Testis (tissue), 3 donors: ENCODE data around the gene ARRDC1. TPM values are rescaled to one million over a fixed set of nuclear protein-coding genes. Genes with fewer than 3 reads are reported as not detected.
A peak's percentile ranks its signal among the peaks of the same experiment; 100 is the strongest.

Experiments
- DNase-seq: peaks from one replicate; pipeline ENCODE4 v3.0.0-alpha.2; 2019
- H3K27ac ChIP-seq, 2 donors: fragments of 200-600 bp; sonication (generic); one replicate each; pipeline ENCODE4 v1.5.1; 2019
- H3K27me3 ChIP-seq: fragments of 200-600 bp; sonication (generic); one replicate; pipeline ENCODE4 v1.5.1; 2019
- H3K36me3 ChIP-seq: fragments of 200-600 bp; sonication (generic); one replicate; pipeline ENCODE4 v1.5.1; 2017; ENCODE audit warnings: low read depth; ENCODE audit errors: missing control alignments
- H3K4me1 ChIP-seq: fragments of 200-600 bp; sonication (generic); one replicate; pipeline ENCODE4 v1.5.1; 2019
- H3K4me3 ChIP-seq, 2 donors: fragments of 200-600 bp; sonication (generic); one replicate each; pipeline ENCODE4 v1.5.1; 2017 to 2019
- H3K9me3 ChIP-seq: fragments of 200-600 bp; sonication (generic); one replicate; pipeline ENCODE4 v1.5.1; 2017
- POLR2A ChIP-seq: fragments of 450-650 bp; IDR thresholded peaks from one replicate; pipeline ENCODE4 v1.6.1; 2017; ENCODE audit warnings: antibody characterized with exemption, mild to moderate bottlenecking, moderate library complexity
- WGBS, 2 donors: methylation state at CpG; one replicate each; pipeline ENCODE4 v1.1.5; 2018; 5-methylcytosine and 5-hydroxymethylcytosine counted together
- intact Hi-C: fragments of 100-400 bp; cut with DNase I; formaldehyde crosslinking; loops from one replicate; pipeline ENCODE4 v1.15.1; 2023; ENCODE audit warnings: low total_unique reads
- polyA plus RNA-seq: library from polyadenylated mRNA; stranded (reverse); fragments of 350-450 nt; fragmentation: Illumina TruSeq; extraction: RNeasy Lipid Tissue Mini Kit (QIAGEN cat#74804); gene quantifications from one replicate; pipeline ENCODE4 v1.2.3, GENCODE V29; 2014; ENCODE audit warnings: low read depth, low replicate concordance; ENCODE audit not compliant: insufficient read depth
- total RNA-seq, 2 donors: library from RNA; depleted of rRNA; stranded (reverse); fragments of >200 nt; gene quantifications; one replicate each; pipeline ENCODE4 v1.2.3, GENCODE V29; 2016
- TF ChIP-seq, protein P1 (sequence below), 3 experiments: fragments of 450-650 bp in 2 of 3; fragments of 200-600 bp in 1 of 3; sonication (generic) in 1 of 3; IDR thresholded peaks; one replicate each; pipeline ENCODE4 v1.5.1; 2016 to 2019; ENCODE audit warnings: antibody characterized with exemption in 3 of 3, mild to moderate bottlenecking in 2 of 3, moderate library complexity in 1 of 3

Gene ARRDC1
- total and polyA plus RNA-seq, 3 donors from 2014 or later: 36.8 to 47.6 (median 38.2) TPM

- intact Hi-C loops: no loop called here
- H3K27ac ChIP-seq: peak overlapping the region in 1 of 2 donors; percentile 1
- H3K9me3 ChIP-seq: no peaks in the 10 kb centered on the region
- peaks cover 22% of the 10 kb centered on the region for H3K4me1 ChIP-seq
- H3K36me3 ChIP-seq: no peaks in the 10 kb centered on the region
- DNase-seq: no peak
- no peak overlapping the region for H3K4me3 ChIP-seq
- TF ChIP-seq, protein P1, sequence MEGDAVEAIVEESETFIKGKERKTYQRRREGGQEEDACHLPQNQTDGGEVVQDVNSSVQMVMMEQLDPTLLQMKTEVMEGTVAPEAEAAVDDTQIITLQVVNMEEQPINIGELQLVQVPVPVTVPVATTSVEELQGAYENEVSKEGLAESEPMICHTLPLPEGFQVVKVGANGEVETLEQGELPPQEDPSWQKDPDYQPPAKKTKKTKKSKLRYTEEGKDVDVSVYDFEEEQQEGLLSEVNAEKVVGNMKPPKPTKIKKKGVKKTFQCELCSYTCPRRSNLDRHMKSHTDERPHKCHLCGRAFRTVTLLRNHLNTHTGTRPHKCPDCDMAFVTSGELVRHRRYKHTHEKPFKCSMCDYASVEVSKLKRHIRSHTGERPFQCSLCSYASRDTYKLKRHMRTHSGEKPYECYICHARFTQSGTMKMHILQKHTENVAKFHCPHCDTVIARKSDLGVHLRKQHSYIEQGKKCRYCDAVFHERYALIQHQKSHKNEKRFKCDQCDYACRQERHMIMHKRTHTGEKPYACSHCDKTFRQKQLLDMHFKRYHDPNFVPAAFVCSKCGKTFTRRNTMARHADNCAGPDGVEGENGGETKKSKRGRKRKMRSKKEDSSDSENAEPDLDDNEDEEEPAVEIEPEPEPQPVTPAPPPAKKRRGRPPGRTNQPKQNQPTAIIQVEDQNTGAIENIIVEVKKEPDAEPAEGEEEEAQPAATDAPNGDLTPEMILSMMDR (IDR thresholded peaks at IDR 0.05): no peak
- 51 to 56% methylated on average over 13 to 21 of the region's 21 CpGs for whole genome bisulfite sequencing, 2 donors
- H3K27me3 ChIP-seq: no peaks in the 10 kb centered on the region
These were observed 6.4 kb downstream of the ARRDC1 start for GRCh38 chr9:137611623-137612609.

DNA sequence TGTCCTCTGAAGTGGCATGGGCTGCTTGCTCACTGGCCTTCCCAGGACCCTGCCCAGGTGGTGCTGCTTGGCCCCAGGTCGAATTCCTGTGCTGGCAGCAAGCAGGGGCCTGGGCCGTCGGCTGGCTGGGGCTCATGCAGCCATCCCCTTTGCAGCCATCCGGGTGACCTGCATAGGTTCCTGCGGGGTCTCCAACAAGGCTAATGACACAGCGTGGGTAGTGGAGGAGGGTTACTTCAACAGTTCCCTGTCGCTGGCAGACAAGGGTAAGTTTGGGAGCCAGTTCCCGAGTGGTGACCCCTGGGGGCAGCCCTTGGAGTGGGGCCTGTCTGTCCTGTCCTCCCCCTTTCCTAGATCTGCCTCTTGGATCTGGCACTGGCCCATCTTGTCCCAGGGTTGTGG, 7.3 kb downstream of the ARRDC1 start:
- Histone ChIP-seq H3K27ac (peak overlapping the region in 1 of 2 donors; percentile 1), H3K4me3 (no peak overlapping the region), H3K4me1 (peaks cover 19% of the 10 kb centered on the region), H3K27me3 (no peaks in the 10 kb centered on the region), H3K36me3 (no peaks in the 10 kb centered on the region), H3K9me3 (no peaks in the 10 kb centered on the region)
- TF ChIP-seq, protein P1 (IDR thresholded peaks at IDR 0.05): no peak
- no peak for TF ChIP-seq POLR2A
- no peak for DNase-seq
- intact Hi-C loops: no loop called here
- WGBS, 2 donors: 61 to 63% methylated on average over 3 to 7 of the region's 8 CpGs

GRCh38 chr9:137613259-137613658, 7.8 kb downstream of the ARRDC1 start:
- no peak overlapping the region for H3K27ac ChIP-seq
- WGBS, 2 donors: 87 to 100% methylated on average over 1 to 5 of the region's 5 CpGs
- H3K9me3 ChIP-seq: no peaks in the 10 kb centered on the region
- DNase-seq: no peak
- no peaks in the 10 kb centered on the region for H3K36me3 ChIP-seq
- H3K4me1 ChIP-seq: peaks cover 19% of the 10 kb centered on the region
- H3K4me3 ChIP-seq: no peak overlapping the region
- intact Hi-C loops: no loop called here
- no peak for TF ChIP-seq POLR2A
- TF ChIP-seq, protein P1 (IDR thresholded peaks at IDR 0.05): no peak
- H3K27me3 ChIP-seq: no peaks in the 10 kb centered on the region

- H3K36me3 ChIP-seq: no peaks in the 10 kb centered on the region
- H3K27ac ChIP-seq: no peak overlapping the region
- H3K27me3 ChIP-seq: no peaks in the 10 kb centered on the region
- no peak for DNase-seq
- H3K9me3 ChIP-seq: no peaks in the 10 kb centered on the region
- no peak for TF ChIP-seq POLR2A
- TF ChIP-seq, protein P1 (IDR thresholded peaks at IDR 0.05): no peak
- no peak overlapping the region for H3K4me3 ChIP-seq
- intact Hi-C loops: no loop called here
- 91% methylated on average over 27 of the region's 27 CpGs; no CpG with 5 or more reads in 1 of the 2 donors for WGBS, 2 donors
- H3K4me1 ChIP-seq: peaks cover 19% of the 10 kb centered on the region
These were observed 8.4 kb downstream of the ARRDC1 start for GRCh38 chr9:137613738-137614523.
